Liver (tissue), 3 donors: ENCODE measurements around the gene ZNF334.

ENCODE experiments used
- EGR1 ChIP-seq, 2 donors: IDR thresholded peaks; 2 replicates each; pipeline ENCODE4 v1.6.1; 2016 to 2018; ENCODE audit warnings: antibody characterized with exemption in 2 of 2, low read depth in 2 of 2
- FOXA1 ChIP-seq: IDR thresholded peaks from 2 replicates; pipeline ENCODE4 v1.6.1; 2016; ENCODE audit warnings: antibody characterized with exemption
- FOXA2 ChIP-seq: IDR thresholded peaks from 2 replicates; pipeline ENCODE4 v1.6.1; 2016; ENCODE audit warnings: antibody characterized with exemption
- JUND ChIP-seq, 2 donors: IDR thresholded peaks; 2 replicates each; pipeline ENCODE4 v1.6.1; 2016; ENCODE audit warnings: antibody characterized with exemption in 2 of 2
- RAD21 ChIP-seq, 2 donors: IDR thresholded peaks; 2 replicates each; pipeline ENCODE4 v1.6.1; 2016; ENCODE audit warnings: antibody characterized with exemption in 2 of 2, mild to moderate bottlenecking in 2 of 2
- TAF1 ChIP-seq: conservative IDR thresholded peaks from 2 replicates; pipeline ENCODE4 v1.6.1; 2016; ENCODE audit warnings: antibody characterized with exemption, mild to moderate bottlenecking
- YY1 ChIP-seq: IDR thresholded peaks from 2 replicates; pipeline ENCODE4 v1.6.1; 2016; ENCODE audit warnings: antibody characterized with exemption, mild to moderate bottlenecking
- TF ChIP-seq, protein P1 (sequence below): fragments of 150-350 bp; IDR thresholded peaks from 2 replicates; pipeline ENCODE4 v1.5.1; 2017; ENCODE audit warnings: improper control_type of control experiment, low read depth, low read length; ENCODE audit not compliant: missing input control
- TF ChIP-seq, protein P2 (sequence below): IDR thresholded peaks from 2 replicates; pipeline ENCODE4 v1.6.1; 2016; ENCODE audit warnings: antibody characterized with exemption
- TF ChIP-seq, protein P3 (sequence below): IDR thresholded peaks from 2 replicates; pipeline ENCODE4 v1.6.1; 2016; ENCODE audit warnings: antibody characterized with exemption, mild to moderate bottlenecking
- TF ChIP-seq, protein P4 (sequence below): IDR thresholded peaks from 2 replicates; pipeline ENCODE4 v1.6.1; 2016; ENCODE audit warnings: antibody characterized with exemption
- donor health status: healthy.
- donor health status: healthy.

DNA sequence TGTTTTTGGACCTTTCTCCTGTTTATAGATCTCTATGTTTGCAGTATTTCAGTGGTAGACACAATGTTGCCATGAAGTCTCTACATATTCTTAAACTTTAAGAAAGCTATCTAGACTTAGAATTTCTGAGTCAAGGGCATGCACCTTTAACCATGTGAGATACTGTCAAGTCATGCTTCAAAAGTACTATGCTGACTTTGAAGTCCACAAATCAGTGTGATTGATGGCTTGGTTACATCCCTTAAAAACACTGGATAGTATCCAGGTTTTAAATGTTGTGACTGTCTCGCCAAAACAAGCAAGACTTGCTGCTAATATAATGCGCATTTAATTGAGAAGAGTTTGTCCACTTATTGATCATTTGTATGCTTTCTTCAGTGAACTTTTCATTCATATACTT is 30.5 kb downstream of the ZNF334 start:
- no peak for TF ChIP-seq FOXA2
- TF ChIP-seq, protein P1, sequence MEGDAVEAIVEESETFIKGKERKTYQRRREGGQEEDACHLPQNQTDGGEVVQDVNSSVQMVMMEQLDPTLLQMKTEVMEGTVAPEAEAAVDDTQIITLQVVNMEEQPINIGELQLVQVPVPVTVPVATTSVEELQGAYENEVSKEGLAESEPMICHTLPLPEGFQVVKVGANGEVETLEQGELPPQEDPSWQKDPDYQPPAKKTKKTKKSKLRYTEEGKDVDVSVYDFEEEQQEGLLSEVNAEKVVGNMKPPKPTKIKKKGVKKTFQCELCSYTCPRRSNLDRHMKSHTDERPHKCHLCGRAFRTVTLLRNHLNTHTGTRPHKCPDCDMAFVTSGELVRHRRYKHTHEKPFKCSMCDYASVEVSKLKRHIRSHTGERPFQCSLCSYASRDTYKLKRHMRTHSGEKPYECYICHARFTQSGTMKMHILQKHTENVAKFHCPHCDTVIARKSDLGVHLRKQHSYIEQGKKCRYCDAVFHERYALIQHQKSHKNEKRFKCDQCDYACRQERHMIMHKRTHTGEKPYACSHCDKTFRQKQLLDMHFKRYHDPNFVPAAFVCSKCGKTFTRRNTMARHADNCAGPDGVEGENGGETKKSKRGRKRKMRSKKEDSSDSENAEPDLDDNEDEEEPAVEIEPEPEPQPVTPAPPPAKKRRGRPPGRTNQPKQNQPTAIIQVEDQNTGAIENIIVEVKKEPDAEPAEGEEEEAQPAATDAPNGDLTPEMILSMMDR = no peak
- TF ChIP-seq, protein P2, sequence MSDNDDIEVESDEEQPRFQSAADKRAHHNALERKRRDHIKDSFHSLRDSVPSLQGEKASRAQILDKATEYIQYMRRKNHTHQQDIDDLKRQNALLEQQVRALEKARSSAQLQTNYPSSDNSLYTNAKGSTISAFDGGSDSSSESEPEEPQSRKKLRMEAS = no peak
- TF ChIP-seq, protein P3, sequence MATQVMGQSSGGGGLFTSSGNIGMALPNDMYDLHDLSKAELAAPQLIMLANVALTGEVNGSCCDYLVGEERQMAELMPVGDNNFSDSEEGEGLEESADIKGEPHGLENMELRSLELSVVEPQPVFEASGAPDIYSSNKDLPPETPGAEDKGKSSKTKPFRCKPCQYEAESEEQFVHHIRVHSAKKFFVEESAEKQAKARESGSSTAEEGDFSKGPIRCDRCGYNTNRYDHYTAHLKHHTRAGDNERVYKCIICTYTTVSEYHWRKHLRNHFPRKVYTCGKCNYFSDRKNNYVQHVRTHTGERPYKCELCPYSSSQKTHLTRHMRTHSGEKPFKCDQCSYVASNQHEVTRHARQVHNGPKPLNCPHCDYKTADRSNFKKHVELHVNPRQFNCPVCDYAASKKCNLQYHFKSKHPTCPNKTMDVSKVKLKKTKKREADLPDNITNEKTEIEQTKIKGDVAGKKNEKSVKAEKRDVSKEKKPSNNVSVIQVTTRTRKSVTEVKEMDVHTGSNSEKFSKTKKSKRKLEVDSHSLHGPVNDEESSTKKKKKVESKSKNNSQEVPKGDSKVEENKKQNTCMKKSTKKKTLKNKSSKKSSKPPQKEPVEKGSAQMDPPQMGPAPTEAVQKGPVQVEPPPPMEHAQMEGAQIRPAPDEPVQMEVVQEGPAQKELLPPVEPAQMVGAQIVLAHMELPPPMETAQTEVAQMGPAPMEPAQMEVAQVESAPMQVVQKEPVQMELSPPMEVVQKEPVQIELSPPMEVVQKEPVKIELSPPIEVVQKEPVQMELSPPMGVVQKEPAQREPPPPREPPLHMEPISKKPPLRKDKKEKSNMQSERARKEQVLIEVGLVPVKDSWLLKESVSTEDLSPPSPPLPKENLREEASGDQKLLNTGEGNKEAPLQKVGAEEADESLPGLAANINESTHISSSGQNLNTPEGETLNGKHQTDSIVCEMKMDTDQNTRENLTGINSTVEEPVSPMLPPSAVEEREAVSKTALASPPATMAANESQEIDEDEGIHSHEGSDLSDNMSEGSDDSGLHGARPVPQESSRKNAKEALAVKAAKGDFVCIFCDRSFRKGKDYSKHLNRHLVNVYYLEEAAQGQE = no peak
- no peak for TF ChIP-seq RAD21 (IDR thresholded peaks at IDR 0.05)
- TF ChIP-seq TAF1 = no peak
- no peak for TF ChIP-seq YY1
- TF ChIP-seq, protein P4, sequence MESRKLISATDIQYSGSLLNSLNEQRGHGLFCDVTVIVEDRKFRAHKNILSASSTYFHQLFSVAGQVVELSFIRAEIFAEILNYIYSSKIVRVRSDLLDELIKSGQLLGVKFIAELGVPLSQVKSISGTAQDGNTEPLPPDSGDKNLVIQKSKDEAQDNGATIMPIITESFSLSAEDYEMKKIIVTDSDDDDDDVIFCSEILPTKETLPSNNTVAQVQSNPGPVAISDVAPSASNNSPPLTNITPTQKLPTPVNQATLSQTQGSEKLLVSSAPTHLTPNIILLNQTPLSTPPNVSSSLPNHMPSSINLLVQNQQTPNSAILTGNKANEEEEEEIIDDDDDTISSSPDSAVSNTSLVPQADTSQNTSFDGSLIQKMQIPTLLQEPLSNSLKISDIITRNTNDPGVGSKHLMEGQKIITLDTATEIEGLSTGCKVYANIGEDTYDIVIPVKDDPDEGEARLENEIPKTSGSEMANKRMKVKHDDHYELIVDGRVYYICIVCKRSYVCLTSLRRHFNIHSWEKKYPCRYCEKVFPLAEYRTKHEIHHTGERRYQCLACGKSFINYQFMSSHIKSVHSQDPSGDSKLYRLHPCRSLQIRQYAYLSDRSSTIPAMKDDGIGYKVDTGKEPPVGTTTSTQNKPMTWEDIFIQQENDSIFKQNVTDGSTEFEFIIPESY = no peak
- no peak for TF ChIP-seq JUND (IDR thresholded peaks at IDR 0.05)
- no peak for TF ChIP-seq FOXA1
- TF ChIP-seq EGR1 (IDR thresholded peaks at IDR 0.05; ENCODE audit: low read depth in 2 of 2) = no peak
